HepG2 (cell line): ENCODE measurements around the gene SLCO4A1. TPM values are rescaled to one million over a fixed set of nuclear protein-coding genes. Genes with fewer than 3 reads are reported as not detected.
A peak's percentile ranks its signal among the peaks of the same experiment; 100 is the strongest.

Experiments
- CBX5 ChIP-seq: sonication (generic); formaldehyde crosslinking; IDR thresholded peaks from 2 replicates; pipeline ENCODE4 v1.4.0; 2020; ENCODE audit warnings: missing genetic modification reagents, borderline replicate concordance
- EEA1 ChIP-seq: sonication (generic); formaldehyde crosslinking; IDR thresholded peaks from 2 replicates; pipeline ENCODE4 v1.5.1; 2020; ENCODE audit warnings: mild to moderate bottlenecking, missing genetic modification reagents, borderline replicate concordance
- ISL2 ChIP-seq: sonication (generic); formaldehyde crosslinking; IDR thresholded peaks from 2 replicates; pipeline ENCODE4 v1.5.0; 2020; ENCODE audit warnings: missing genetic modification reagents
- KLF11 ChIP-seq: IDR thresholded peaks from 2 replicates; pipeline ENCODE4 v1.6.1; 2016; ENCODE audit warnings: missing compliant biosample characterization
- KLF6 ChIP-seq: IDR thresholded peaks from 2 replicates; pipeline ENCODE4 v1.8.0; 2016; ENCODE audit warnings: missing biosample characterization, missing genetic modification reagents
- MAF1 ChIP-seq: sonication (generic); formaldehyde crosslinking; IDR thresholded peaks from 2 replicates; pipeline ENCODE4 v1.5.0; 2020; ENCODE audit warnings: missing genetic modification reagents, borderline replicate concordance
- MTF1 ChIP-seq: sonication (generic); formaldehyde crosslinking; IDR thresholded peaks from 2 replicates; pipeline ENCODE4 v1.5.0; 2020; ENCODE audit warnings: missing genetic modification reagents
- NCOA1 ChIP-seq: sonication (generic); formaldehyde crosslinking; IDR thresholded peaks from 2 replicates; pipeline ENCODE4 v1.9.0; 2021; ENCODE audit warnings: missing genetic modification reagents
- NFIC ChIP-seq: IDR thresholded peaks from 2 replicates; pipeline ENCODE4 v1.6.1; 2012; ENCODE audit warnings: mild to moderate bottlenecking, low read length, inconsistent platforms
- RARA ChIP-seq: IDR thresholded peaks from 2 replicates; pipeline ENCODE4 v1.6.1; 2016; ENCODE audit warnings: missing genetic modification reagents, missing compliant biosample characterization
- RBFOX2 ChIP-seq: fragments of 200-400 bp; formaldehyde crosslinking; IDR thresholded peaks from 2 replicates; pipeline ENCODE4 v1.6.1; 2017; ENCODE audit warnings: low read depth, mild to moderate bottlenecking, low read length
- SP1 ChIP-seq, 2 experiments: fragments of 450-650 bp in 1 of 2; sonication (generic) in 1 of 2; formaldehyde crosslinking in 1 of 2; IDR thresholded peaks; 2 replicates each; pipeline versions ENCODE4 v1.4.0 to v1.6.1; 2016 to 2020; ENCODE audit warnings: missing genetic modification reagents in 1 of 2
- THYN1 ChIP-seq: sonication (generic); formaldehyde crosslinking; IDR thresholded peaks from 2 replicates; pipeline ENCODE4 v1.8.1; 2023; ENCODE audit warnings: low read depth, mild to moderate bottlenecking, moderate library complexity, missing genetic modification reagents, borderline replicate concordance
- ZFP1 ChIP-seq: IDR thresholded peaks from 2 replicates; pipeline ENCODE4 v1.6.1; 2016
- ZNF616 ChIP-seq: sonication (generic); formaldehyde crosslinking; IDR thresholded peaks from 2 replicates; pipeline ENCODE4 v1.5.0; 2020; ENCODE audit warnings: low read depth, mild to moderate bottlenecking, missing genetic modification reagents
- ZNF709 ChIP-seq: sonication (generic); formaldehyde crosslinking; IDR thresholded peaks from 2 replicates; pipeline ENCODE4 v1.5.0; 2020; ENCODE audit warnings: mild to moderate bottlenecking, missing genetic modification reagents
- ZNF772 ChIP-seq: sonication (generic); formaldehyde crosslinking; IDR thresholded peaks from 2 replicates; pipeline ENCODE4 v1.5.0; 2020; ENCODE audit warnings: mild to moderate bottlenecking, missing genetic modification reagents
- ZSCAN21 ChIP-seq: sonication (generic); formaldehyde crosslinking; IDR thresholded peaks from 2 replicates; pipeline ENCODE4 v1.8.0; 2022; ENCODE audit warnings: mild to moderate bottlenecking, missing genetic modification reagents, moderate library complexity, borderline replicate concordance
- ZSCAN22 ChIP-seq: sonication (generic); formaldehyde crosslinking; IDR thresholded peaks from 2 replicates; pipeline ENCODE4 v1.4.0; 2020; ENCODE audit warnings: mild to moderate bottlenecking, missing genetic modification reagents
- ZZZ3 ChIP-seq: sonication (generic); formaldehyde crosslinking; IDR thresholded peaks from 2 replicates; pipeline ENCODE4 v1.4.0; 2020; ENCODE audit warnings: missing genetic modification reagents, mild to moderate bottlenecking, borderline replicate concordance
- polyA plus RNA-seq, 8 experiments: library from polyadenylated mRNA; depleted of rRNA in 3 of 8; stranded (reverse) in 7 of 8; unstranded in 1 of 8; fragments of >200 nt; fragmentation: Illumina TruSeq in 4 of 8; extraction: Trizol in 4 of 8; gene quantifications; 2 replicates each; pipeline versions ENCODE4 v1.2.1 to v1.2.3, GENCODE V29; 2011 to 2016; ENCODE audit warnings: low read depth in 4 of 8, missing spikeins in 1 of 8, mixed read lengths in 1 of 8; ENCODE audit not compliant: insufficient read depth in 1 of 8
- total RNA-seq, 5 experiments: library from RNA; depleted of rRNA; stranded (reverse); fragments of >200 nt; fragmentation: Illumina TruSeq; extraction: Trizol; gene quantifications; 2 replicates each; pipeline ENCODE4 v1.2.3, GENCODE V29; 2016; ENCODE audit warnings: low read depth in 1 of 5
- TF ChIP-seq, protein P1 (sequence below): sonication (generic); formaldehyde crosslinking; IDR thresholded peaks from 2 replicates; pipeline ENCODE4 v1.5.0; 2020; ENCODE audit warnings: missing genetic modification reagents
- TF ChIP-seq, protein P2 (sequence below), 2 experiments: sonication (generic) in 1 of 2; formaldehyde crosslinking in 1 of 2; IDR thresholded peaks; 2 replicates each; pipeline versions ENCODE4 v1.5.1 to v1.6.1; 2011 to 2020; ENCODE audit warnings: borderline replicate concordance in 1 of 2, low read depth in 1 of 2, low read length in 1 of 2, mild to moderate bottlenecking in 1 of 2, missing genetic modification reagents in 1 of 2, moderate library complexity in 1 of 2
- TF ChIP-seq, protein P3 (sequence below): sonication (generic); formaldehyde crosslinking; IDR thresholded peaks from 2 replicates; pipeline ENCODE4 v1.4.0; 2020; ENCODE audit warnings: missing genetic modification reagents
- TF ChIP-seq, protein P4 (sequence below): sonication (generic); formaldehyde crosslinking; IDR thresholded peaks from 2 replicates; pipeline ENCODE4 v1.4.0; 2020; ENCODE audit warnings: missing genetic modification reagents

Gene SLCO4A1
- total and polyA plus RNA-seq, 2 of the 13 experiments (the other 11 are each of a cell fraction or from before 2014, with no cell fraction given): 55.5 to 112 TPM

DNA sequence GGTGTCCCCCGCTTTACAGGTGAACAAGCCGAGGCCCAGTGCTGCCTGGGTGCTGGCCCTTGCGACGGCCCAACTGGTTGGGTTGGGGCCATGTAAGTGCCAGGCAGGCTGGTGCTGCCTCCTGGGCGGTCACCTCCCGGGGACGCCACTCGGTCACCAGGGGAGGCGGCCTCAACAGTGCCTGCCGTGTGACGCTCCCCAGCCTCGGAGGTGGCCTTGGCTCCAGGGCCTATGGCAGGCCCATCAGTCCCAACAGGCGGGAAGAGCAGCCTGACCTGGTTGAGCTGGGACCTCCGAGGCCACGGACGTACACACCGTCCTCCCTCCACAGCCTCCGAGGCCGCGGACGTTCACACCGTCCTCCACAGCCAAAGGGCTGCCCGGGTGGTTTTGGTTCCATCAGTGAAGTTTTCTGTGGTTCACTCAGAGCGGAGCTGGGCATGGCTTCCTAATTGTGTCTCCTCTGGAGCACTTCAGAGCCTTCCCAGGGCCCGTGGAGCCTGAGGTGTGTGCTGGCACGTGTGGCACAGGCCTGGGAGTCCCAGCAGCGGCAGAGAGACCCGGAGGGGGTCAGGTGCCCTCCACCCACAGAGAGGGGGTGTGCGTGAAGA lies 19.3 kb upstream of the SLCO4A1 start (continued):
- TF ChIP-seq RBFOX2: peak; percentile 27
- TF ChIP-seq MAF1 (CRISPR knock-in tag): 0 out of 2 replicates have a peak, but pooled peaks have one; percentile 14
- 0 out of 2 replicates have a peak, but pooled peaks have one; percentile 5 for TF ChIP-seq KLF11 (CRISPR knock-in tag)
- no peak for TF ChIP-seq THYN1 (CRISPR knock-in tag)
- TF ChIP-seq NCOA1 (CRISPR knock-in tag): peak; percentile 21; the same call in 1 of the 2 replicates
- TF ChIP-seq, protein P1, sequence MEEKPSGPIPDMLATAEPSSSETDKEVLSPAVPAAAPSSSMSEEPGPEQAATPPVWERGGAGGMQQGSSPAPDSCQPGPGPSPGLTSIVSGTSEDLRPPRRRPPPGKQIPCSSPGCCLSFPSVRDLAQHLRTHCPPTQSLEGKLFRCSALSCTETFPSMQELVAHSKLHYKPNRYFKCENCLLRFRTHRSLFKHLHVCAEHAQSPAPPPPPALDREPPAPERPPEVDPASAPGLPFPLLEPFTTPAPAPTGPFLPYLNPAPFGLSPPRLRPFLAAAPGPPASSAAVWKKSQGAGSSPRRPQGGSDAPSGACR (CRISPR knock-in tag): 0 out of 2 replicates have a peak, but pooled peaks have one; percentile 34
- TF ChIP-seq ZZZ3 (CRISPR knock-in tag): no peak
- 0 out of 2 replicates have a peak, but pooled peaks have one; percentile 9 for TF ChIP-seq ZNF772
- TF ChIP-seq, protein P2, sequence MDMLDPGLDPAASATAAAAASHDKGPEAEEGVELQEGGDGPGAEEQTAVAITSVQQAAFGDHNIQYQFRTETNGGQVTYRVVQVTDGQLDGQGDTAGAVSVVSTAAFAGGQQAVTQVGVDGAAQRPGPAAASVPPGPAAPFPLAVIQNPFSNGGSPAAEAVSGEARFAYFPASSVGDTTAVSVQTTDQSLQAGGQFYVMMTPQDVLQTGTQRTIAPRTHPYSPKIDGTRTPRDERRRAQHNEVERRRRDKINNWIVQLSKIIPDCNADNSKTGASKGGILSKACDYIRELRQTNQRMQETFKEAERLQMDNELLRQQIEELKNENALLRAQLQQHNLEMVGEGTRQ (IDR thresholded peaks at IDR 0.05; ENCODE audit: low read depth, low read length): no peak
- TF ChIP-seq, protein P2 (CRISPR knock-in tag; IDR thresholded peaks at IDR 0.05; ENCODE audit: borderline replicate concordance): 0 out of 2 replicates have a peak, but pooled peaks have one; percentile 46
- no peak for TF ChIP-seq SP1 (IDR thresholded peaks at IDR 0.05)
- peak; percentile 15; the same call in 1 of the 2 replicates for TF ChIP-seq SP1 (CRISPR knock-in tag; IDR thresholded peaks at IDR 0.05)
- no peak for TF ChIP-seq RARA (CRISPR knock-in tag)
- 0 out of 2 replicates have a peak, but pooled peaks have one; percentile 13 for TF ChIP-seq KLF6 (CRISPR knock-in tag)
- no peak; the same call in 1 of the 2 replicates for TF ChIP-seq CBX5 (CRISPR knock-in tag)
- TF ChIP-seq ZNF709 (CRISPR knock-in tag): 0 out of 2 replicates have a peak, but pooled peaks have one; percentile 22
- TF ChIP-seq ZFP1 (CRISPR knock-in tag): no peak
- peak; percentile 71; the same call in 1 of the 2 replicates for TF ChIP-seq ZNF616 (CRISPR knock-in tag)
- TF ChIP-seq ZSCAN22 (CRISPR knock-in tag): 0 out of 2 replicates have a peak, but pooled peaks have one; percentile 51
- no peak; the same call in 1 of the 2 replicates for TF ChIP-seq ZSCAN21
- peak; percentile 87; the same call in 1 of the 2 replicates for TF ChIP-seq EEA1 (CRISPR knock-in tag)
- TF ChIP-seq, protein P3, sequence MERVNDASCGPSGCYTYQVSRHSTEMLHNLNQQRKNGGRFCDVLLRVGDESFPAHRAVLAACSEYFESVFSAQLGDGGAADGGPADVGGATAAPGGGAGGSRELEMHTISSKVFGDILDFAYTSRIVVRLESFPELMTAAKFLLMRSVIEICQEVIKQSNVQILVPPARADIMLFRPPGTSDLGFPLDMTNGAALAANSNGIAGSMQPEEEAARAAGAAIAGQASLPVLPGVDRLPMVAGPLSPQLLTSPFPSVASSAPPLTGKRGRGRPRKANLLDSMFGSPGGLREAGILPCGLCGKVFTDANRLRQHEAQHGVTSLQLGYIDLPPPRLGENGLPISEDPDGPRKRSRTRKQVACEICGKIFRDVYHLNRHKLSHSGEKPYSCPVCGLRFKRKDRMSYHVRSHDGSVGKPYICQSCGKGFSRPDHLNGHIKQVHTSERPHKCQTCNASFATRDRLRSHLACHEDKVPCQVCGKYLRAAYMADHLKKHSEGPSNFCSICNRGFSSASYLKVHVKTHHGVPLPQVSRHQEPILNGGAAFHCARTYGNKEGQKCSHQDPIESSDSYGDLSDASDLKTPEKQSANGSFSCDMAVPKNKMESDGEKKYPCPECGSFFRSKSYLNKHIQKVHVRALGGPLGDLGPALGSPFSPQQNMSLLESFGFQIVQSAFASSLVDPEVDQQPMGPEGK (CRISPR knock-in tag): no peak
- TF ChIP-seq, protein P4, sequence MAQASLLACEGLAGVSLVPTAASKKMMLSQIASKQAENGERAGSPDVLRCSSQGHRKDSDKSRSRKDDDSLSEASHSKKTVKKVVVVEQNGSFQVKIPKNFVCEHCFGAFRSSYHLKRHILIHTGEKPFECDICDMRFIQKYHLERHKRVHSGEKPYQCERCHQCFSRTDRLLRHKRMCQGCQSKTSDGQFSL (CRISPR knock-in tag): no peak
- no peak for TF ChIP-seq NFIC
- no peak for TF ChIP-seq ISL2 (CRISPR knock-in tag)
- TF ChIP-seq MTF1 (CRISPR knock-in tag): no peak
